NCI-H187 (cell line): Measurements from ENCODE around the gene ECEL1.
"Not testable (repeated sequence)": the region's sequence is repeated elsewhere in the genome, so short reads cannot be mapped to it uniquely, and the experiment has no call there.

Experiments used
- DNase-seq, 2 experiments: peaks; one replicate each; lab custom pipeline; 2025; lab: John Stamatoyannopoulos, UW

The ECEL1 gene

DNA sequence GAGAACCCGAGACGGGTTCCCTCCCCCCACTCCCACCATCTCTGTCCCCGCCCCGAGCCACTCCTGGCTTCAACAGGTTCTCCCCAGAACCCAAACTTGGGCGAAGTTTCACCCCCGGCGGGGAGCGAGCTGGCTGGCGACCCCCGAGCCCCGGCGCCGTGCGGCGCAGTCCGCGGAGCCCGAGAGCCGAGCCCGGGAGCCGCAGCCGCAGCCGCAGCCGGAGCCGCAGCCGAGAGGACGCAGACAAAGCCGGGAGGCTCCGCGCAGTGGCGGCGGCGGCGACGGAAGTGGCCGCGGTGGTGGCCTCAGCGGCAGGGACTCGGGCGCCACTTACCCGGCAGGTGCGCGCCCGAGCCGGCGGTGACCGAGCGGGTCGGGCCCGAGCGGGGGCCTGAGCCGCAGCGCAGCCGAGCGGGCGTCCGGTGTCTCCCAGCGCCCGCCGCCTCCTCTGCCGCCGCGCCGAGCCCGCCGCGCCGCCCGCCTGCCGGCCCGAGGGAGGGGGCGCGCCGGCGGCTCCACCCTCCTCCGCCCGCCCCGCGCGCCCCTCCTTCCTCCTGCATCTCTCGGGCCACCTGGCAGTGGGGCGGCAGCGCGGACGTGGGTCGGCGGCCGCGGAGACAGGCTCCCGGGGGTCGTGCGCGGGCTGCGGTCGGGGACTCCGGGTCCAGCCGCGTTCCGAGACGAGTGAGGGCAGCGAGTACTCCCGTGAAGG is at the start of gene ECEL1:
TSS of gene ECEL1 (minus strand) at position 450 of the 712 bp plus-strand sequence. CDS start 1,181 bp downstream, outside the sequence.
- DNase-seq: no peak

GRCh38 chr2:232537079-232537478 is 49.4 kb upstream of the ECEL1 start:
- DNase-seq: no peak

DNA sequence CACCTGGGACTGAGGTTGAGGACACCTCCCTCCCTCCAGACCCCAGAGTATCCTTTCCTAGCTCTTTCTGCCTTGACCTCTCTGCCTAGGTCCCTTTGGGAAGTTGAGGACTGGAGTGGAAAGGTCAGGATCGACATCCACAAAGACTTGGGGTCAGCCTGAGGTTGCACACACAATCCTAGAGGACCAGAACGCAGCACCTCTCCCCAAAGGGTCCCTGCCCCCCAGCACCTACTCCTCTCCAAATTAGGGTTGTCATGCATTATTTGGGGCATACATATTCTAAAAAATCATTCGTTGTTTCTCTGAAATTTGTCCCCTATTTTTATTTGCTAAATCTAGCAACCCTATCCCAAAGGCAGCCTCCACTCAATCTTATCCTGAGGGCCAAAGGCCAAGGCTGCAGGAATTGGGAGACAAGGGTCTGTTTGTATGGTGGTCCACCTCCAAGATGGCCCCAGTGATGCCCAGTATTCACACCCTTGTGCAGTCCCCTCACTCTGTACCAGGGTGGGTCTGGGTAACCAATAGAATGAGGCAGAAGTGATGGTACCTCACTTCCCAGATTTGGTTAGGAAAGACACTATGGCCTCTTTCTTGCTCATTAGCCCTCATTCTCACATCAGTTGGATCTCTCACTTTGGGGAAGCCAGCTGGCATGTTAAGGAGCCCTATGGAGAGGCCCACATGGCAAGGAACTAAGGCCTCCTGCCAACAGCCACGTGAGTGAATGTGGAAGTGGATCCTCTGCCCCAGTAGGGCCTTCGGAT is 48.3 kb upstream of the ECEL1 start:
- DNase-seq: no peak

- no peak for DNase-seq
Observed at GRCh38 chr2:232534940-232535651, 47.5 kb upstream of the ECEL1 start.

DNA sequence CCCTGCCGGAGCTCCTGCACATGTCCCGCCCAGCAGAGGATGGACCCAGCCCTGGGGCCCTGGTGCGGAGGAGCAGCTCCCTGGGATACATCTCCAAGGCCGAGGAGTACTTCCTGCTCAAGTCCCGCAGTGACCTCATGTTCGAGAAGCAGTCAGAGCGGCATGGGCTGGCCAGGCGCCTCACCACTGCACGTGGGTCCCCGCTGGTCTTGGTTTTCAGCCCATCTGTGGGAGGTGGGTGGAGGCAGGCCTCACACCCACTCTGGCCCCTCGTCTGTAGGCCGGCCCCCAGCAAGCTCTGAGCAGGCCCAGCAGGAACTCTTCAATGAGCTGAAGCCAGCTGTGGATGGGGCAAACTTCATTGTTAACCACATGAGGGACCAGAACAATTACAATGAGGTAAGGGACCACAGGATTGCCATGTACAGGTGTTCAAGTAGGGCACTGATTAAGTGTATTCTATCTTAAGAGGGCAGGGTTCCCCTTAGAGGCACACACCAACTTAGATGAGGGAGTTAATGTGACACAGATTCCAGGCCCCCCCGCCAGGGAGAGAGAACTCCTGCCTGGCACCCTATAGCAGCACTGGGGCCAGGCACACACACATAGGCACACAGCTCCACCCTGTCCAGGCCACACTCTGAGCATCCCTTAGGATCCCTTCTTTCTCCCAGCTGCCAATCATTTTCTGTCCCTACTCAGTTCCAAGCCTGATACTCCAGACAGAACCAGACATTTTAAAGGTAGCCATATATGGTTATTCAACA is 46.5 kb upstream of the ECEL1 start:
- no peak for DNase-seq

DNA sequence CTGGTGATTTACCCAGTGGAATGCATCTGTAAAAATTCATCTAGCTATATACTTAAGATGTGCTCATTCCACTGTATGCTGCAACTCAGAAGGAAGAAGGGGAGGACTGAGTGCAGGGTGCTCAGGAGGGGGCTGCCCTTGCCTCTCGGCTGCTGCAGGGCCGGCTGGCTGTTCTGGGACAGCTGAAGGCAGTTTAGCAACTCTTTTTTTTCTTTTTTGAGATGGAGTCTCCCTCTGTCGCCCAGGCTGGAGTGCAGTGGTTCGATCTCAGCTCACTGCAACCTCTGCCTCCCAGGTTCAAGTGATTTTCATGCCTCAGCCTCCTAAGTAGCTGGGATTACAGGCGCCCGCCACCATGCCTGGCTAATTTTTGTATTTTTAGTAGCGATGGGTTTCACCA is 45.2 kb upstream of the ECEL1 start:
- DNase-seq: not testable (repeated sequence)

- DNase-seq: no peak
Observed at GRCh38 chr2:232532419-232532818, 44.8 kb upstream of the ECEL1 start.

DNA sequence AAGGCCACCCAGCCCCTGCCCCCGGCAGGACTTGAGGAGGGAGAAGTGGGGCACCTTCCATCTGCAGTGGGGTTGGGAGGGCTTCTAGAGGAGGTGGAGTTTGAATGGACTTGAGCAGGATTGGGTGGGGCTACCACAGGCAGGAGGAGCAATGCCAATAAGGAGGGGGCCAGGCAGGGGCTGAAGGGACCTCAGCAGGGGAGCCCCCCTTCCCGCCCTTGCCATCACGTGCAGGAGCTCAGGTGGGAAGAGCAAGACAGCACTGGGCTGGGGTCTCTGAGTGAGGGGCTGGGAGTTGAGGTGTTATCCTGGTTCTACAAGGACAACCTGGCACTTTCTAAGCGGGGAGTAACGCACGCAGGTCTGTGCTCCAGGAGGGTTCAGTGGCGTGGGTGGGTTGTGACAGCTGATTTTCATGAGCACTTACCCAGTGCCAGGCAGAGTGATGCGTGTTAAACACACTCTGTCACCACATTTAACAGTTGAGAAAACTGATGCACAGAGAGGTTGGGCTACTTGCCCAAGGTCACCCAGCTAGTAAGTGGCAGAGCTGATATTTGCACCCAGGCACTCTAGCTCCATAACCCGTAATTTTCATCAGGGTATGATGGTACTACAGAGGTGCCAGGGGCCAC is 43.1 kb upstream of the ECEL1 start:
- no peak for DNase-seq

GRCh38 chr2:232529806-232530547 is 42.3 kb upstream of the ECEL1 start:
- no peak for DNase-seq

- DNase-seq: no peak
Observed at GRCh38 chr2:232528746-232529460, 41.3 kb upstream of the ECEL1 start.

- no peak for DNase-seq
Observed at GRCh38 chr2:232527905-232528470, 40.4 kb upstream of the ECEL1 start.

- DNase-seq: no peak
Observed at GRCh38 chr2:232526372-232526941, 38.8 kb upstream of the ECEL1 start.

- DNase-seq: no peak
Observed at GRCh38 chr2:232525791-232526371, 38.2 kb upstream of the ECEL1 start, which contains the start of gene CHRND. TSS of gene CHRND (plus strand) at chr2:232526160. CDS start at chr2:232526216, 56 bp downstream.

GRCh38 chr2:232525199-232525598 is 37.6 kb upstream of the ECEL1 start:
- DNase-seq: no peak

DNA sequence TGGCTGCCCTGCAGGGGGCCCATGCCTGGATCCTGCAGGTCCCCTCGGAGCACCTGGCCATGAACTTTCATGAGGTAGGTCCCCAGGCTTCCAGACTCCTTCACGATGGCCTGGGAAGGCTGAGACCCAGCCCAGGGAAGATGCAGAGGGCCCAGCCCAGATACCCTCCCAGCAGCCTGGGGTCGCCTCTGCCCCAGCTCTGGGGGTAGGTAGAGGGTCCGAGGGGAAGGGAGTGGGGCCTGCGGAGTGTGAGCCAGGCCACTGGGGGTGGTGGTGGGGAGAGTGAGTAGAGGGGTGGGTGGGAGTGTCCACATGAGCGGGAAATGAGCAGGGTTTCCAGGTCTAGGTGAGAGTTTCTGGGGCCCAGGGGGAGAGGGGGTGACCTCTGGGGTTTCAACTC is 37.1 kb upstream of the ECEL1 start:
- DNase-seq: no peak

DNA sequence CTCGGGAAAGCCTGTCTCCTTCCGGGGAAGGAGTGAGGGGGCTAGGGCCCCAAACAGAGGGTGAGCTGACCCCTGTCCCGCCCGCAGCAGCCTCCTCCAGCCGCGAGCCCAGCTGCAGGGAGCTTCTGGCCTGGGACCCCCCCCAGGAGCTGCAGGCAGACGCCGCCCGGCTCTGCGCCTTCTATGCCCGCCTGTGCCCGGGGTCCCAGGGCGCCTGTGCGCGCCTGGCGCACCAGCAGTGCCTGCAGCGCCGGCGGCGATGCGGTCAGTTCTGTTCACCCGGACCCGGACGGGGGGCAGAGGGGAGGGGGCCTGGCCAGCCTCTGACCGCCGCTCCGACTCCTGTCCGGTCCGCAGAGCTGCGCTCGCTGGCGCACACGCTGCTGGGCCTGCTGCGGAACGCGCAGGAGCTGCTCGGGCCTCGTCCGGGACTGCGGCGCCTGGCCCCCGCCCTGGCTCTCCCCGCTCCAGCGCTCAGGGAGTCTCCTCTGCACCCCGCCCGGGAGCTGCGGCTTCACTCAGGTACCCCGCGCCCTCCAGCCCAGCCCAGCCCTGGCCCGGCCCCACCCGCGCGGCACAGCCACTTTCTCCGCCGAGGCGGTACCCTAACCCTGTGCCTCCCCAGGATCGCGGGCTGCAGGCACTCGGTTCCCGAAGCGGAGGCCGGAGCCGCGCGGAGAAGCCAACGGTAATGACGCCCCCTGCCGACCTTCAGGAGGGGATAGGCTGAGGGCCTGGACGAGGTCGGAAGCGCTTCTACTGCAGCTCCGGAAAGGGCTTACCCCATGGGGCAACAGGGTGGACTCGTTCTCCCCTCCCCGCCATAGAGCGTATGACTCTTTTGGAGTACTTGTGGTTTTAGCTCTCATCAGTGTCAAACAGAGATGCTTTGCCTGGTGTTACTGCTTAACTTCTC is 36.3 kb upstream of the ECEL1 start:
- no peak for DNase-seq

DNA sequence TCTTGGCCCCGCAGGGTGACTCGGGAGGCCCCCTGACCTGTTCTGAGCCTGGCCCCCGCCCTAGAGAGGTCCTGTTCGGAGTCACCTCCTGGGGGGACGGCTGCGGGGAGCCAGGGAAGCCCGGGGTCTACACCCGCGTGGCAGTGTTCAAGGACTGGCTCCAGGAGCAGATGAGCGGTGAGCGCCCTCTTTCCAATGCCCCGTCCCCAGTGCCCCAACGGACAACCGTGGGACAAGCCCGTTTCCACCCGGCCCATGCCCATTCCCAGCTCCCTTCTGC is 35.7 kb upstream of the ECEL1 start:
- no peak for DNase-seq
